HG02973 (cell line): ENCODE results near the gene FASN.

Experiments
- ATAC-seq: cut with Tn5 transposase; IDR thresholded peaks from one replicate; pipeline ENCODE4 v1.9.1; 2021; ENCODE audit warnings: moderate library complexity; ENCODE audit not compliant: unreplicated experiment

Gene FASN

GRCh38 chr17:82118168-82118814 lies 20.3 kb upstream of the FASN start:
- no peak for ATAC-seq

DNA sequence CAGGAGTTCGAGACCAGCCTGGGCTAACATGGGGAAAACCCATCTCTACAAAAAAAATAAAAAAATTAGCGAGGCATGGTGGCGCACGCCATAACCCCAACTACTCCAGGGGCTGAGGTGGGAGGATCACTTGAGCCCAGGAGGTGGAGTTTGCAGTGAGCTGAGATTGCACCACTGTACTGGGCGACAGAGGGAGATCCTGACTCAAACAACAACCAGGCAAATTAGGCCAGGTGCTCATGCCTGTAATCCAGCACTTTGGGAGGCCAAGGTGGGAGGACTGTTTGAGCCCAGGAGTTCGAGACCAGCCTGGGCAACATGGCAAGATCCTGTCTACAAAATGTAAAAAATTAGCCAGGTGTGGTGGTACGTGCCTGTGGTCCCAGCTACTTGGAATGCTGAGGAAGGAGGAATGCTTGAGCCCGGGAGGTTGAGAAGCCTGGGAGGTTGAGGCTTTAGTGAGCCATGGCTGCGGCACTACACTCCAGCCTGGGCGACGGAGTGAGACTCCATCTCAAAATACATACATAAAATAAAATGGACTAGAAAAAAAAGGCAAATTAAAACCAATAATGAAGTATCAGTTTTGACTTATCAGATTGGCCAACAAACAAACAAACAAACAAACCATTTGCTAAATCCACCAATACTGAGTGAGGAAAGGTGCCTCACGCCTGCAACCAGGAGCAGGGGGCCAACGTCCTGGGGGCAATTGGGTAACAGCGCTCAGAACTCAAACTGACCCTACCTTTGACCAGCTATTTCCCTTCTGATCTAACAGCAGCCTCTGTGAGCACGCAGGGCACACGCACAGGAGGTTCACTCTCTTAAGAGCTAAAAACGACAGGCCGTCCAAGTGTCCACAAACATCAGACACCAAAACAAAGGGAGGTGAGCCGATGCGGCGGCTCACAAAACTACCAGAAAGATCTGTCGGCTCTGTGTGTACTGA lies 19.4 kb upstream of the FASN start:
- ATAC-seq, result no peak

- ATAC-seq, result no peak
These were observed 18.2 kb upstream of the FASN start for GRCh38 chr17:82116246-82116645.

DNA sequence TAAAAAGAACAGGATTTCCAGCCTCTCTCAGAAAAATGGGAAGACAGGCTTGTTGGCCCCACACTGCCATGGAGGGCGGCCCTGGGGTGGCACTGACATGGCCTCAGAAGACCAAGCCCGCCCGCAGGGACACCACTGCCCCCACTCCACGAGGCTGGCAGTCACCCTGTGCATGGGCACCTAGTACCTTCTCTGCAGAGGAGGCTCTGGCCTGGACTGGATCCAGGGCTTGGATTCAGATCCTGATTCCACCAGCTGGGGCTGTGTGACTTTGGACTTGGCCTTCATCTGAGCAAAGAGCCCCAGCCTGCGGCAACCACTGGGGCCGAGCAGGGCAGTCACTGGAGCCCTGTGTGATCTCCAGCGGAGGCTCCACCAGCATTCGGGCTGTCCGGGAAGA lies 16.8 kb upstream of the FASN start:
- no peak for ATAC-seq

GRCh38 chr17:82114447-82114846 lies 16.4 kb upstream of the FASN start:
- no peak for ATAC-seq

GRCh38 chr17:82113941-82114340 lies 15.9 kb upstream of the FASN start:
- ATAC-seq, result no peak

- ATAC-seq, result no peak
These were observed 15.4 kb upstream of the FASN start for GRCh38 chr17:82113422-82113821.

DNA sequence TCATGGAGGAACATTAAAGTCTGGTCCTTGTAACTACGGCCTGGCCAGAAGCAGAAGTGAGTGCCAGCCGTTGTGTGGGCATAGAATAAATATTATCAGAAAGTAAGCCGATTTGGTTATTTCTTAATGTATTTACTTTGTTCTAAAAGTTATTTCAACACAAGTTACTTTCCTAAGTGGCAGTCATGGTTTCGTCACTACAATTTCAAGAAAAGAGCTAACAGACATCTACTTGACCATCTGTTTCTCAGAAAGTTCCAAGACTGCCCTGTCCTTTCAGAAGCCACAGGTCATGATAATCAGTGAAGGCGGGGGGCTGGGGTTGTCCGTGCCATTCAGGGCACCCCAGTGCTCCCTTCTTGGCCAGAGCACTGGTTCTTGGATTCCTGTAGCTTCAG lies 14.9 kb upstream of the FASN start:
- no peak for ATAC-seq

DNA sequence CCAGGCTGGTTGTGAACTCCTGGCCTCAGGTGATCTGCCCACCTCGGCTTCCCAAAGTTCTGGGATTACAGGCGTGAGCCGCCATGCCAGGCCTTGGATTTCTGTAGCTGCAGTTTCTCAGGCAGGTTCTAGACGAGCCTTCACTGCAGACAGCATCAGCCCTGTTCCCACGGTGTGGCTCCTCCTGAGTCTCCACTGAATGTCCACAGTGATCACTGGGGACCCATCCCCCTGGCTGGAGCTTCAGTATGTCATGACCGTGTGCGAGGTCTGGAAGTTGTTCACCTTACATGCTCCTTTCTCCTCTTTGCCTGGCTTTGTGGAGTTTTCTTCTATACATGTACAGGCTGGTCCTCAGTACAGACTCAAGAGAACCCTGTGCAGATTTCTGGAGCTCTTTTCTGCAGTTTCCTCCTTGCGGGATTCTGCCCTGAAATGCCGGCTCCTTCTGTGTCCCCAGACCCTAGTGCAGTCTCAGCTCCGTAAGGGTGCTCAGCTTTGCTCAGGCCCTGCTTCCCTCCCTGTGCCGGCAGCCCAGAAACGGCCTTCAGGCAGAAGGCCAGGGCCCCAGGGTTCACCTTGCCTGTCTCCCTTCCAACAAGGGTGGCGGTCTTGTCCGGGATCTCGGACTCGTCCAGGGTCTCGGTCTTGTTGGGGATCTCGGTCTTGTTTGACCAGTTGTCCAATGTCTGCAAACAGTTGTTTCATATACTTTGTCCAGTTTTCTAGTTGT lies 14.3 kb upstream of the FASN start:
- no peak for ATAC-seq

- no peak for ATAC-seq
These were observed 12.3 kb upstream of the FASN start for GRCh38 chr17:82110298-82110697.

DNA sequence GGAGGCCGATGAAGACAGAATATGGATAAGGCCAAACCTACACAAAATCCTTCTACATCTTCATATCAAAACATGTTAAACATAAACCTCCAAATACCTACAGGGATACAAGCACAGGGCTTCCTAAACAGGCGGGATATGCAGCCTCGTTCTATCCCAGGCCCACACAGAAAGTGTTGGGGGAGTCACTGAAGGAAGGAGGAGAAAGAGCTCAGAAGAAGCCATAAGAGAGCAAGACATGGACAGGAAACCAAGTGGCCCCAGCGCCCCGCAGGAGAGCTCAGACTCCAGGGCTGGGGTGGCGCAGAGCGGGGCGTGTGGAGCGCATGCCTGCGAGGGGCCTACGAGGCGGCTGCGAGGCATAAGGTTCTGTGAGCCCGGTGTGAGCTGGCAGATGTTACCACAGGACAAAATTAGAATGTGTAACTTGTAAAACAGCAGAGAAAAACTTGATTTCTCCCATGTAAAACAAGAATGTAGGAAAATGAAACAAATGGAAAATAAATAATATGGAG lies 11.0 kb upstream of the FASN start:
- ATAC-seq, result no peak

GRCh38 chr17:82108496-82108945 lies 10.5 kb upstream of the FASN start:
- no peak for ATAC-seq

GRCh38 chr17:82108038-82108437 lies 10.0 kb upstream of the FASN start:
- no peak for ATAC-seq

GRCh38 chr17:82107341-82107860 lies 9.4 kb upstream of the FASN start:
- no peak for ATAC-seq

DNA sequence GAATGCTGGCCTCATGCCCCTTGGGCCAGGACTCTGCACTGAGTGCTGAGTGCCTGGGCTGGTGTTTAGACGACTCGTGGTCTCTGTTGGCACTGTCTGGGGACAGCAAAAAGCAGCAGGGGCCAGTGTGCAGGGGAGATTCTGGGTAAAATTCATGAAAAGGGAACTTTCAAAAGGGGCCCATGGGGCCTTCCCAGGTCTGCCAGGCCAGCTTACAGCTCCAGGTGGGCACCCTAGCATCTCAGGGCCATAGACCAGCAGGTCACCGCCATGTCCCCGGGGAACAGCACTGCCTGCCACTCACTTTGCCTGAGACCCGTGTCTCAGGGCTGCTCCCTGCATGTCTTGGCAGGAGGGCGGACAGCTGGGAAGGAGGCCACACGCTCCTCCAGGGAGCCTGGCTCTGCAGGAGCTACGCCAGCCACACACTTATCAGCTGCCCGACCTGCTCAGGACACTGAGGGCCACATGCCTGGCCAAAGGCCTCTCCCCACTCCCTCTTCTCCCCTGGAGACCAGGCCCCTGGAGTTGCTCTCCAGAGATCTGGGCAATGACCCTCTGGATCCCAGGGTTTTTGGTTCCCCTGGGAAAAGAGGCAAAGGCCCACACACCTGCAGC lies 8.8 kb upstream of the FASN start:
- ATAC-seq, result no peak

GRCh38 chr17:82105882-82106687 lies 8.0 kb upstream of the FASN start:
- ATAC-seq, result peak; percentile 65

DNA sequence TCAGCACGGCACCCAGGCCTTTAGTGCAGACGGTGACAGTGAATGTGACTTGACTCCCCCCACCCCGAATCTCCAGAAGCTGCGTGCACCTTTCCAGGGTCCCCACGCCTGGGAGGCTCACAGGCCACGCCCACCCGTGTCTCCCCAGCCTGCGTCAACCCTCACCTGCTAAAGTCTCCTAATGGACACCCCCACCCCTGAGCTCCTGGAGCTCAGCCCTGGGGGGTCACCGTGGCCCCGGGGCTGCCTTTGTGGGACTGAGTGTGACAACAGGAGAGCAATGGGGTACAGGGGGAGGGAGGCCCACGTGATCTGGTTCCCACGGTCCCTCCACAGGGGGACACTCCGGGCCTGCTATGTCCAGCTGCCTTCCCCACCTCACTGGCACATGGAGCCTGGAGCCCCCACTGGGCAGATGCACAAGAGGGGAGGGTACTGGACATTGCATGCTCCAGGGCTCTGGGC lies 7.4 kb upstream of the FASN start:
- no peak for ATAC-seq

DNA sequence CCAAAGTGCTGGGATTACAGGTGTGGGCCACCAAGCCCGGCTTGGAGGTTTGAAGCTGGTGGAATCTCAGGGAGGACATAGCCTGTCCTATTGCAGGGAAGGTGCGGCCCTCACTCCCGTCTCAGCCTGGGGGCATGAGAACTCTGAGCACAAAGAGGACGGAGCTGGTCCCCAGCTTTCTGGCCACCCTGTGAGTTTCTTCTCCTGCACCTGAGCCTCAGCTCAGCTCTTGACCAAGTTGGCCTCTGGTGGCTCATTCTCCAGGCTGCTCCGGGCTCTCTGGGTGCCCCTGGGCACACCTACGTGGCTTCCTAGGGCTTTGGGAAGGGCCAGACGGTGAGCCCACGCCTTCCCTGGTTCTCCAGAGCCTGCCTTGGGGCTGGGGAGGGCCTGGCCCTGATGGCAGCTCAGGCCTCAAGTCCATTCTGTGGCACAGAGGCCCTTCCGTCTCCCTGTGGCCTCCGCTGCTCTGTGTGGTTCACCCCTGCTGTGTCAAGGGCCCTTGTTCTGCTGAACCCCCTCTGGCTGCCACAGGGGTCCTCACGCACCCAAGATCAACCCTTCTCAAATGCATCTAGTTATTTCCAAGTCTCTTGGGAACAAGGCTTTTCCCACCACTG lies 6.9 kb upstream of the FASN start:
- no peak for ATAC-seq
